NCI-H345 treated with DMSO at 0.1 percent for 48 hours (cell line): Measurements from ENCODE around the gene CPLX1.
"Not testable (repeated sequence)": the region's sequence is repeated elsewhere in the genome, so short reads cannot be mapped to it uniquely, and the experiment has no call there.

ENCODE experiments used
- DNase-seq: peaks from one replicate; lab custom pipeline; 2025; ENCODE audit not compliant: unreplicated experiment; lab: John Stamatoyannopoulos, UW

CPLX1 gene

DNA sequence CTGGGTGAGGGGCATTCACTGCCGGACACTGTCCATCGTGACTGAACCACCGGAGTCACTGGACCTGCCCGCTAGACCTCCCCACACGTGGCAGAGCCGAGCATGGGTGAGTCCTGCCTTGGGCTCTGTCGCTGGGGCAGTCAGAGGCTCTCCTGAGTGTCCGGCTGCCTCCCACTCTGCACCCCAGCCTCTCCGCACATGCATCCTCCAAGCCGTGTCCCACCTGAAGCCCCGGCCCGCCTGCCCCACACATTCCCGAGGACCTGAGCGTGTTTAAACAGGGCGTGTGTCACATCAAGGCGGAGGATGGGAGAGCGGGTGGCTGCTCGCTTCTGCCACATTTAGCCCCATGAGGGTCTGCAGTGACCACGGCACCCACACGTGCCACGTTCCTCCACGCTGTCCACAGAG is 4.7 kb downstream of the CPLX1 start:
- no peak for DNase-seq

GRCh38 chr4:820230-821172 is 5.4 kb downstream of the CPLX1 start:
- DNase-seq: no peak

- no peak for DNase-seq
Measured at GRCh38 chr4:819401-820229, 6.3 kb downstream of the CPLX1 start.

- no peak for DNase-seq
Measured at GRCh38 chr4:818106-818921, 7.6 kb downstream of the CPLX1 start.

DNA sequence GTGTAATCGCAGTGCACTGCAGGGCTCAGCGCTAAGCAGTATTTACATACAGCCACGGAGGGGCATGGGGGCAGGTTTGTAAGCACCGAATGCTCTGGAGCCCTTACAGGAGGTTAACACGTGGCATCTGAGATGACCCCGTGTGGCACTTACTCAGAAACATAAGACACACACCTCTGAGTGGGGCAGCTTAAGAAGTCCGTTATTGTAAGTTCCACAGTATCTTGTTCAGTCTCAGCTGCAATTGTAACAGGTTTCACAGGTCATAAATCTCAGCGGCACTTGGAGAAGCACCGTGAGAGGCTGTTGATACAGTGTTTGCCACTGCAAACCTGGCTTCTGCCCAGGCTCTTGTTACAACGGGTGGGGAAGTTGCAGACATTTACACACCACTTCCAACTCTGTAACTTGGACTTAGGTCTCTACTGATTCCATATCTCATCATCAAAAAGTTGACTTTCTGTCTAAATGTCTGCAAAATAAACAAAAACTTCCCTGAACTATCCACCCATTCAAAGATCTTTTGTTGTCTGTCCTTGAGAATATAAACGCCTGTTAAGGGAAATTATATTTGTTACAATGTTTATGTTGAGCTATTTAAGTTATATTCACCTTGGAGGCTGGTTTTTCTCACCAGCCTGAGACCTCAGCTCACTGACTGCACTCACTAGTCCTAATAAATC is 10.3 kb downstream of the CPLX1 start:
- DNase-seq: no peak

DNA sequence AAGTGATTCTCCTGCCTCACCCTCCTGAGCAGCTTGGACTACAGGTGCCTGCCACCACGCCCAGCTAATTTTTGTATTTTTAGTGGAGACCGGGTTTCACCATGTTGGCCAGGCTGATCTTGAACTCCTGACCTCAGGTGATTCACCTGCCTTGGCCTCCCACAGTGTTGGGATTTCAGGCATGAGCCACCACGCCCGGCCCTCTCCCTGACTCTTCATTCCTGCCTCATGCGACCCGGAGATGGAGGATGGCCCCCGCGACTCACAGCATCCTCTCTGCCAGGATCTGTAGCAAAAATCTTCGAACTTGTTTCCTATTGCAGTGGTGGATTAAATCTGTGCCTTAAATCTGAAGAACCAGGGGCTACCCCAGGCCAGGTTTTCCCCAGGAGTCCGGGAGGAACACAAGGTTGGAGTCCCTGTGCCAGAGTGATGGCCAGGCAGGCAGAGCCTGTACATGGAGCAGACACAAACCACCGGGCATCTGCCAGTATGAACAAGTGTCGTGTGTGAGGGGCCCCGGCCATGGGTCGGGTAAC is 11.5 kb downstream of the CPLX1 start:
- DNase-seq: no peak

- no peak for DNase-seq
Measured at GRCh38 chr4:813900-814299, 12.0 kb downstream of the CPLX1 start.

DNA sequence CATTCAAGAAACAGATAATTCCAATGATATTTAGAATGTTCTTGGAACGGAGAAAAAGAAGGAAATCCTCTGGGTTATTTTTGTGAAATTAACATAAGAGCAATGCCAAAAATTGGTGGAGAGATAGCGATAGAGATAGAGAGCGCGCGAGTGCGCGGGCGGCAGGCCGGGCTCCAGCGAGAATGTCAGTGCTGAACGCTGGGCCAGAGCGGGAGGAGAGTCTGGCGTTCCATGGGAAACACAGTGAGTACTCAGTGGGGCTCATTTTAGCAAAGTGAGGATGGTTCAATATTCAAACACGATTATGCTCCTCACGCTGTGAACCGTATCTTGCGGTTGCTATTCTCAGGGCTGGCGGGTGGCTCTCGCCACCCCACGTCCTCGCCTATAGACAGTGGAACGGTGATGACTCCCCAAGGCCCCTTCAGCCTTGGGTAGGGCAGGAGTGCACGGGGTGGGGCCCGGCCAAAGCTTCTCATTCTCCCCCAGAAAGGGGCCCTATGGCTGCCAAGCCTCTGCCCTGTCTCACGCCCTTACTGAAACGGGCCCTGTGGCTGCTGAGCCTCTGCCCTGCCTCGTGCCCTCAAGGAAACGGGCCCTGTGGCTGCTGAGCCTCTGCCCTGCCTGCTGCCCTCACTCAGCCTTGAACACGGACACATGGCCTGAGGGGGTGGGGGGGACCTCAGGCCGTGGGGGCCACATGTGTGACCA is 16.9 kb downstream of the CPLX1 start:
- DNase-seq: no peak

- no peak for DNase-seq
Measured at GRCh38 chr4:807792-808191, 18.1 kb downstream of the CPLX1 start.

DNA sequence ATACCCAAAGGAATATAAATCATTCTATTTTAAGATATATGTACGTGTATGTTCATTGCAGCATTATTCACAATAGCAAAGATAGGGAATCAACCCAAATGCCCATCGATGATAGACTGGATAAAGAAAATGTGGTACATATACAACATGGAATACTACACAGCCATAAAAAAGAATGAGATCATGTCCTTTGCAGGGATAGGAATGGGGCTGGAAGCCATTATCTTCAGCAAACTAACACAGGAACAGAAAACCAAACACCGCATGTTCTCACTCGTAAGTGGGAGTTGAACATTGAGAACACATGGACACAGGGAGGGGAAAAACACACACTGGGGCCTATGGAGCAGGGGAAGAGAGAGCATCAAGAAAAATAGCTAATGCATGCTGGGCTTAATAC is 18.9 kb downstream of the CPLX1 start:
- not testable (repeated sequence) for DNase-seq

DNA sequence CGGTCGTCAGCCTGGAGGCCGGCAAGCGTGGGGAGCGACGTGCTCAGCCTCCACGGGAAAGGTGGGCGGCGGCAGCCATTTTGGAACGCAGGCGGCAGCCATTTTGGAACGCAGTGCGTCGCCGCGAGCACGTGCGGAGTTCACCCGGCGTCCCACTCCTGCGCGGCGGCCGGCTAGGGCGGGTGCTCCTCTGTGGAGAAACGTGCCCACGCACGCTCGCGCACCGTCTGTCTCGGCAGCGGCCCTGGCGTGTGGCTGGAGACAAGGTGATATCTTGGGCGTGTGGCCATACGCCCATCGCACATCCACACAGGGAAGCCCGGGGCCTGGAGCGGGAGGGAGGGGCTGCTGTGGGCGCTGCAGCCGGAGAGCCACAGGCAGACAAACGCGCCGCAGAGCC is 21.1 kb downstream of the CPLX1 start:
- DNase-seq: no peak

GRCh38 chr4:803884-804283 is 22.0 kb downstream of the CPLX1 start:
- no peak for DNase-seq

GRCh38 chr4:801436-802124 is 24.3 kb downstream of the CPLX1 start:
- DNase-seq: no peak

GRCh38 chr4:797066-797465 is 28.9 kb downstream of the CPLX1 start:
- peak; percentile 76 for DNase-seq

- no peak for DNase-seq
Measured at GRCh38 chr4:796206-796605, 29.7 kb downstream of the CPLX1 start.

DNA sequence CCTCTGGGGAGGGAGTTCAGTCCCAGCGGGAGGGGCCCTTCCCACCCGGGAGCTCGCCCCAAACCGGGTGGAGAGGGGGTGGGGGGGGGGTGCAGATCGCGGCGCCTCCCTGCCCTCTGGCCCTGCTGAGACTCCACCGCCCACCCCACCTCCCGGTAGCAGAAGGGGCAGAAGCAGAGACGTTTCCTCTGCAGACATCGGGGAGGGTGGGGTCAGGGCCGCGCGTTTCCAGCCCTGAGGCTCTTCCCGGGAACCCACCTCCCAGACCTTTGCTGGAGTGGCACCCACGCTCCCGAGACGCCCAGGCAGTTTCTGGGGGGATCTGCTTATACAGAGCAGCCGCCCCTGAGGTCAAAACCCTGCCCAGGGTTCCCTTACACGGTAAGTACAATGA is 30.2 kb downstream of the CPLX1 start:
- no peak for DNase-seq

- DNase-seq: no peak
Measured at GRCh38 chr4:794900-795725, 30.8 kb downstream of the CPLX1 start.

DNA sequence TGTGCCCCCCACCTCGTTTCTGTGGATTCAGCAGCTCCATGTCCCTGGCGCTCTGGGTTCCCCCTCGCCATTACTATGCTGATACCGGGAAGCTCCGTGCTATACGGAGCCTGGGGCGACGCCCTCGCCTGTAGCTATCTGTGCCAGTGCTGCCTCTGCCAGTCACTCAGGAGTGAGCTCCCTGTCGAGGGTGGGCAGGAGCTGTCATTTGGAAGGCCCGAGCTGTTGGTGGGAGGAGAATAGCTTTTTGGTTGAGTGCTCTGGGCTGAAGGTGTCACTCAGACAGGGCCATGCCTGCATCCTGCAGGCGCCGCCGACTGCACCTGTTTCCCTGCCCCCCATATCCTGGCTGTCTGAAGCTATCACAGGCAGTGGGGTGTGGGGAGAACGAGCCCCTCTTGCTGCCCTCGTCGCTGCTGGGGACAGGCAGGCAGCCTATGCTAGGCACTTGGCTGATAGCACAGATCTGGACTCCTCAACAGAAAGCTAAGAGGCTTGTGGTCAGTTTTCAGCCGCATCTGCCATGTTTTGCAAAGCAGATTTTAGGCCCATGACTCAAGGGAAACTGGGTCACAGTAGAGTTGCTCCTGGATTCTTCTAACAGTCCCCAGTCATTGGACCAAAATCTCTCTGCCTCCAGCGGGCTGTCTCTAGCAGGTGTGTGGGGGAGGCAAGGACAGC is 31.8 kb downstream of the CPLX1 start:
- DNase-seq: no peak
